Glomerular visceral epithelial cell (primary cell): ENCODE results near the gene RAPGEF4.

Experiments used
- DNase-seq: peaks from one replicate; pipeline ENCODE4 v3.0.0-alpha.2; 2016; ENCODE audit errors: extremely low spot score

RAPGEF4 gene

DNA sequence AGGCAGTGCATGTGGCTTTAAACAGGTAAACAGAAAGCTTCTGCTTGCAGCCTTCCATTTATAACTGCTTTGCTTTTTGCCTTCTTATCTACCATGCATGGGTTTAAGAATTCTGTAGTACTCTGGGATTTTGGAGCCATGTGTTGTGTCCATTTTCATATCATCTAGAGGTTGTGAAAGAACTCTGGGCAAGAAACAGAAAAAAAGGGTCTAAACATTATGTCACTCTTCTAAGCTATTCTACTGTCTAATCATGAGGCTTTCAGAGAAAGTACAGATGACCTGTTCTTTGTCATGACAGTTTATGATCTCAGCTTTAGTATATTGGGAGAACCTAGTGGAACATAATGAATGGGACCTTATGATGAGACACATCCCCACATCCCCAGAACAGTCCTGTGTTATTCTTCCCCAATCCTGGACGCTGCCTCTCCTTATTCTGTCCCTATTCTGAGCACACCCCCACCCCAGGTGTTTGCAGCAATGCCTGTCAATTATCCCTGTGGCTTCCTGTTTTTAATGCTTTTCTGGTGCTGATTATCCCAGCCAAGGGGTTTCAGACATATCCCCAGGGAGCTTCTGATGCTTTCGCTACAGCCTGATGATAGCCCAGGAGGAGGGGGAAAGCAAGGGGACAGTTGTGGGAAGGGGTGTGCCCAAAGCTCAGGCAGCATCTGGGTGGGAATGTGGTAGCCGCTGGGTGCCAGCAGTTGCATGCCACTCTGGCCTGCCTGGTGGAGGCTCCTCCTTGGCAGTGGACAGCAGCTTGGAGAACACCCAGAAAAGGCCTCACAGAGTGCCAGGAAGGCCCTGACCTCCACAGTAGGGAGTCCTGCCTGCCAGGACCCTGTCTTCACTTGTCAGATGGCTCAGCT, 170.5 kb downstream of the RAPGEF4 start:
- no peak for DNase-seq

DNA sequence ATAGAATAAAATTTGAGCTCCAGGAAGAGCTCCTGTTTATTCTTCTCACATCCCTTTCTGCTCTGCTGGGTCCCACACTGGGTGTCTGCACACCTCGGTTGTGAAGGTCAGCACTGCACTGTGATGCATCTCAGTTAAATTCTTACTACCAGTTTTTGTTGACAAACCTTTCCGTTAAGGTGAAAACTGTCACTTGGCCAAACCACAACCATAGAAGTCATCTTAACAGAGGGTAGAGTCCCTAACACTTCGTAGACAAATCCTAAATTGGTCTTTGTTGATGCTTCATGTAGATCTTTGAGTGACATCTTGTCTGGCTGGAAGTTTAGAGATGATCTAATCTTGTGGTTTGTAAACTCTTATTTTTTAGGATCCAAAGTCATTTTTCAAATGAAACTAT, 172.6 kb downstream of the RAPGEF4 start:
- DNase-seq: no peak

DNA sequence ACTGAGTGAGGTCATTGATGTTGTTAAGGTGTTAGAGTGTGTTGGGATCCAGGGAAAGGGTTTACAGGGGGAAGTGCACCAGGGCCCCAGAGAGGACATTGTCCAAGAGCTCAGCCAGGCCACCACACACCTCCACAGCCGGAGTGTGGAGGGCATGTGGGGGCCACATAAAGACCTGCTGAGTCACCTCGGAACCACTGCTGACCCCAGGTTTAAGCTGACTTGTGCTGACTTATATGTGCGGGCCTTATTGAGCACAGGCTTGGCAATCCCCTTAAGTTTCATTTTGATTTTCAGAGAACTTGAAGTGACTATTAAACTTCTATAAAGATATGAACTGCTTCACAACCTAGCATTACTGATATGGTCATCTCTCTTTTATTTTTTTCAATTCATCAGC, 173.8 kb downstream of the RAPGEF4 start:
- DNase-seq: no peak

DNA sequence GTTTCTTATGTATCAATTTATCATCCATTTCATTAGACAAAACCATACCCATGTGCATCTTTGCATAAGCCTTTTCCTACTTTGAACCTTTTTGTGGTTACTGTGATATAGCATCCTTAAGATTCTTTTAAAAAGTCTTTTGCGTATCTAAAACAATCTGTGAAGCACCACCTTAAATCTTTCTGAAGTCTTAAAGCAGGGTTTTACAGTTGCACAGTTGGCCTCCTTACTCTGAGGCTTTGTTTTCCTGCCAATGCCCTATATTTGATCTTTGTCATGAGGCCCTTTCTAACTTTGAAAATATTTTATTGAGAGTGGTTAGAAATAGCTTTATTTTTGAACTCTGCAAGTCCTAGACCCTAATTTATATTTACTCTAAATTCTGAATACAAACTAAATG, 176.6 kb downstream of the RAPGEF4 start:
- no peak for DNase-seq

DNA sequence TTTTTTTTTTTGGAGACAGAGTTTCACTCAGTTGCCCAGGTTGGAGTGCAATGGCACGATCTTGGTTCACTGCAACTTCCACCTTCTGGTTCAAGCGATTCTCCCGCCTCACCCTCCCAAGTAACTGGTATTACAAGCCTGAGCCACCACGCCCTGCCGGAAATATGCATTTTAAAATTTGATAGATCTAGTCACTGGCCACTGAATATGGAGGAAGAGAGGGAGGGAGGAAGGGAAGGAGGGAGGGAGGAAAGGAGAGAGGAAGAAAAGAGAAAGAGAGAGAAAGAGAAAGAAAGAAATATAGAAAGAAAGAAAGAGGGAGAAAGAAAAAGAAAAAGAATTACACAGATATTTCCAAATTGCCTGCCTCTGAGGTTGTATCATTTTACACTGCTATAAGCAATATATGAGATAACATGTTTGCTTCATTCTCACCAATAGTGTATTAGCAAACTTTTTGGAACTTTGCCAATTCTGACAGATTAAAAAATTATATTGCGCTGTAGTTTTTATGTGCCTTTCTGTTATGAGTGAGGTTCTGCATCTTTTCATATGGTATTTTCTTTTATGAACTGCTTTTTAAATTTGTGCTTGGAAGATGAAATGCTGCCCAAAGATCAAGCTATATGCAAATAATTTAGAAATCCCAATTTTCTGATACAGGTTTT, 178.8 kb downstream of the RAPGEF4 start:
- DNase-seq: no peak

DNA sequence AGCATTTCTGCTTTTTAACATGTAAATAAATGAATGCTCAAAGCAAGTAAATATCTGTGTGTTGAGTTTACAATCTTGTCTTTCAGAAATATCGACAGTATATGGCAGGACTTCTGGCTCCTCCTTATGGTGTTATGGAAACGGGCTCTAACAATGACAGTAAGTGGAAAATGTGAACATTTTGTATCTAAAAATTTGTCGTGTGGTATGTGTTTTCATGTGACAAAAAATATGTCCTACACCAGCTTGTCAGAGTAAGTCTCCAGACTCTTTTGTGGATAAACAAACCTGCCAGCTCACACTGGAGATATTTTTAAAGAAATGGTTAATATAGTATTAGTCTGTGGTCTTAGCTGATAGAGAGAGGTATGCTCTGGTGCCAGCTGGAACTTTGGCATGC, 182.1 kb downstream of the RAPGEF4 start:
- no peak for DNase-seq

DNA sequence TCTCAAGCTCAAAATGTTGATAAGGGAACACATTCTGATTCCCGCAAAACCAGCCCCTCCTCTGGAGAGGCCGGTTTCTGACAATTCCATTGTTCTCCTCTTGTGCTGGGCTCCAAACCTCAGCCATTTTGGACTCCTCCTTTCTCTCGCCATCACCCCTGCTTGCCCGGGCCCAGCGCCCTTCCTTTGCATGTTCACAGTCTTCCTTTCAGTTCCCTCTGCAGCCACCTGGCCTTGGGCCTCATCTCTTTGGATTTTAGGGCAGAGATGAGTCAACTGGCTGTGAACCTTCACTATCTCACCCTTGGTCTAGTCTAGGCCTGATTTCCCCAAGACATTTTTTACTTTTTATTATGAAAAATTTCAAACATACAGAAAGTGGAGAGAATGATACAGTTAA, 184.1 kb downstream of the RAPGEF4 start:
- no peak for DNase-seq

DNA sequence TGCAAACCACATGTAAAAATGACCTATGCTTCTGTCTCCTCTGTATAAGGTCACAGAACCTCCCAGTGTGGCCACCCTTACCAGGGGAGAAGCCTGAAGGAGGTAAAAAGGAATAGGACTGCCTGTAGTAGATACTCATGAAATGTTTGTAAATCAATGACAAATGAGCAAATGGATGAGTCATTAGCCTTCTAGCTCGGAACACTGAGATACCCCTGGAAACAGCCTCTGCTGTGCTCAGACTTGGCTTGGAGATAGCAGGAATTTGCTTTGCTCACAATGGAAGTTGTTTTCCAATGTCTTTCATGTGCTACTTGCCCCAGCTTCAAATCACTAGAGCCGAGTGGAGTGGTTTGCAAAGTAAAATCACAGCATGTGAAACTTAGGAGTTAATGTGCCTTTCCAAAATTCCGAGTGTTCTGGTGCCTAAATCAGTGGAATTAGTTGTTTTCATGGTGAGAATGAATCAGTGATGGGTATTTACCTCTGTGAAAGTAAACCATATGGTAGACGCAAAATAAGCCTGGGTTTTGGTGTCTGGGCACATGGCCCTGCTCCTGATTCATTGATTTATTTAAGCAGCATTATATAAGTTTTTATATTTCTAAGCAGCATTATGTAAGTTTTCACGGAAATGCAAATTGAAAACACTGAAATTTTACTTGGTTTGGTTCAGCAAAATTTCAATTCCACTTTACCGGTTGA, 186.0 kb downstream of the RAPGEF4 start:
- DNase-seq: peak; percentile 30

DNA sequence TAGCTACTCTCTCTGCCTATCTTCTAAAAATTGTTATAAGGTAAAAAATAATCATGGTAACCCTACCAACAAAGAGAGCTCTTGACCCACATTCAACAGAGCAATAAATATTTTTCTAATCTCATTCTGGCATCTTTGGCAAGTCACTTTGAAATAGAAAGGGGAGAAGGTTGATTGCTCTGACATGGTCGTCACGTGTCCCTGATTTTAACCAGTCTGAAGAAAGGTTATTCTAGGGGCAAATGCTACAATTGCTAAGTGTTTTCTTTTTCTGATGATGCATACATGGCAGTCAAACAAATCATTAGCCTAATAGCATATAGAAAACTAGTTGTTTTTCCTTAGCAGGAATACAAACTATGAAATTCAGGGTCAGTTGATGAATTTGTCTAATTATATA, 186.7 kb downstream of the RAPGEF4 start:
- no peak for DNase-seq

DNA sequence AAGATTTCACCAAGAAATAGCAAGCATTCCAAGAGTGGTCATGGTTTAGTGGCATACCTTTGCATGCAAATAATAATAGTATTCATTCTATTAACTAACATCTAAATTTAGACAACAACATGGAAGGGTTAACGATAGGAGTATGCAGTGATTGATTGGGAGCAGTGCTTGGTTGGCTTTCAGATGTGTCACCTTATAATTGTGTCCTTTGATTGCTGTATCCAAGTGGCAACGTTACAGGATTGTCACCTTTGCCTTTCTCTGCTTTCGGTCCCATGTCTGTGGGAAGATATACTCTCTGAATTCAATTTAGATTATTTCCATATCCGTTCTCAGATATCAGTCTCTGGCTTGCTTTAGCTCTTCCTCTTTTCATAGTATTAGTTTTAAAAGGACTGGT, 187.2 kb downstream of the RAPGEF4 start:
- no peak for DNase-seq

DNA sequence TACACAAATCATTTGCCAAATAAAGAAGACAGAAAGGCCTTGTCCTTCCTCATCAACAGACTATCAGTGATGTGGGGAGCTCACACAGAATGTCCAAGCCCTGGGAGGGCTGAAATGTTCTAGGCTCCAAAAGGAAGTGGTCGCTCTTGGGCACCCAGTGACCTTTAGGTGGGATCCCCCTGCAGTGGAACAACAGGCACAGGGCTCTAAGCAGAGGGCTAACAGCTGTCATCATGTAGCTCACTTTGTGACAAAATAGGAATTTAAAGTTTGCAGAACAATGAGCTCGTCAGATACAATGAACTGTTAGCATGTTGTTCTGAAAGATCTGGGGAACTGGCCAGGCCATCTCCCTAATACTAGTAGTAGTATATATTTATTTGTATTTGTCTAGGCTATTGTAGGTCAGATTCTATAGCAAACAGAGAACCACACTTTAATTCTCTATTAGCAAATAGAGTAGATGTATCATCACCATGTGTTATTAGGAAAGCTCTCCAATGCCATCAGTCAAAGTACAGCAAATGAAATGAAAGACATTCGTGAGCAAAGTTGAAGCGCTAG, 188.5 kb downstream of the RAPGEF4 start:
- DNase-seq: no peak

DNA sequence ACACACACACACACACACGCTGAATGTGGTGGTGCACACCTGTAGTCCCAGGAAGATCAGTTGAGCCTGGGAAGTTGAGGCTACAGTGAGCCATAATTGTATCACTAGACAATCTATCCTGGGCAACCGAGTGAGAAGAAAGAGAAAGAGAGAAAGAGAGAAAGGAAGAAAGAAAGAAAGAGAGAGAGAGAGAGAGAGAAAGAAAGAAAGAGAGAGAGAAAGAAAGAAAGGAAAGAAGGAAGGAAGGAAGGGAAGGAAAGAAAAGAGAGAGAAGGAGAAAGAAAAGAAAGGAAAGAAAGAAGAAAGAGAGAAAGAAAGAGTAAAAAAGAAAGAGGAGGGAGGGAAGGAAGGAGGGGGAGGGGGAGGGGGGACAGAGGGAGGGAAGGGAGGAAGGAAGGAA, 190.0 kb downstream of the RAPGEF4 start:
- no peak for DNase-seq

DNA sequence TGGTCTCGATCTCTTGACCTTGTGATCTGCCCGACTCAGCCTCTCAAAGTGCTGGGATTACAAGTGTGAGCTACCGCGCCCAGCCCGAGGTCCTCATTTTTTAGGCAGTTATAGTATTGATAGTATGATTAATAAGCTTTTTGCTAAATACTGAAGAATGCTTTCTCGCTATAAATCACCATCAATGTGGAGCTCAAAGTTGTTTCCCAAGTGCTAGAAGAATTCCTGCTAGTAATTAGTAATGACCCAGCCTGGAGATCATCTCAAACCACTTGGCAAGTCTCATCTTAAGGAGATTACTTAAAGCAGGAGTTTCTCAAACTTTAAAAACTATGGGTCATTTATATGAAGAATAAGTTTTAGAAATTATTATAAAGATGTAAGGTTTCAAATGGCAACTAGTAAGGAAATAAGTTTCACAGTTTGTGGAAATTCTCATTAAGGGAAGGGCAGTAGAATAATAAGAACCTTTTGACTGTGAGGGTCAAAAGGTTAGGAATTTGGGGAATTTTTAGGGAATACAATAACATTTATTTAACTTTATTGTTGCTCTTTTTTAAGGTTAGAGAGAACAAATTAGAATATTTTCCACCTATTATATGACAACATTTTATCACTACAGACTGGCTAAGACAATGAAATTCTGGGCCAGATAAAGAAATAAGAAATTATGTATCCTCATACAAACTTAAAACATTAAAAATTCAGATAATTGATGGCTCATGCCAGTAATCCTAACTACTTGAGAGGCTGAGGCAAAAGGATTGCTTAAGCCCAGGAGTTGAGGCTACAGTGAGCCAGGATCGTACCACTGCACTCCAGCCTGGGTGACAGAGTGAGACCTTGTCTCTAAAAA, 191.4 kb downstream of the RAPGEF4 start:
- no peak for DNase-seq

DNA sequence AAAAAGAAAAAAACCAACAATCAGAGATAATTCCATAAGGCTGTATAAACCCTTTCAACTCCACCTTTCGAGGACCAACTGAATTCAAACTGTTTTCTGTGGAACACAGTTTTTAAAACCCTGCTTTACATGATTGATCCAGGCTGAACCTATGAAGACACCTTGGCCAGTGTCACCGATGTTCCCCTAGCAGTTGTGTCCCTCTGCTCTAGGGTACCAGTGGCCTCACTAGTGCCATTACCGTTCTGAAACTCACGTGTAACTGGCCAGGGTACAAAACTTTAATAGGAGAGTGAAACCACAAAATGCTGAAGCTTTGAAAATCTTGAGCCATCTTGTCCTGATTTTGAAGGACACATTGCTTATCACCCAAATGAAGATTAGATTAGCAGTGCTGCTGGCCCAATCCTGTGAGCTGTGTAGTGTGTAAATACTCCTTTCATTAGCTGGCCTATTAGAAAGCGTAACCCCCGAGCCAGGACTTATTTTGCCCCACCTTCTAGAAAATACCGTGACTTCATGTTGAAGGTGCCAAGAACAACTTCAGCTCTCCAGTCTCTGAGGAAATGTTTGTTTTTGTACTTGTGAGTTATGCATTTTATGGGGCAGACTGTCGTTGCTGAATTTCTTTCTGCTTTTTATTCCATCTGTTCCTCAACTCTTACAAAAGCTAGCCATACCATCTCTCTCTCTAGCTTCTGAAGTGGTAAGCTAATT, 192.2 kb downstream of the RAPGEF4 start:
- DNase-seq: no peak

DNA sequence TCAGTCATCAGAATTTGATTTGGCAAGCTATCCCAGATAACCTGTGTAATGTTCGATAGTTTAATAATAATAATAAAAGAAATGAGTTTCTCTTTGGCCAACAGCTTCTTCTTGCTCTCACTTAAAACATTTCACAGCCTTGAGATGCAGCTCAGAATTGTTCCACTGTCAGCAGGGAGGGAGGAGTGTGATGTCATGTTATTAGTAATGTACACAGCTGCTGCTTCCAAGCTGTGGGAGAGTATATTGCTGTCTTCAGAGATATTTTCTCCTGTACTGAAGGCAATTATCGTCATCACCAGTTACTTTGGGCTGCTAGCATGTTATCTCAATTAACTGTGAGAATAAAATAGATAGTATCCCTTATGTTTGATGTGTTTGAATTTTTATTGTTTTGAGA, 193.1 kb downstream of the RAPGEF4 start:
- no peak for DNase-seq

DNA sequence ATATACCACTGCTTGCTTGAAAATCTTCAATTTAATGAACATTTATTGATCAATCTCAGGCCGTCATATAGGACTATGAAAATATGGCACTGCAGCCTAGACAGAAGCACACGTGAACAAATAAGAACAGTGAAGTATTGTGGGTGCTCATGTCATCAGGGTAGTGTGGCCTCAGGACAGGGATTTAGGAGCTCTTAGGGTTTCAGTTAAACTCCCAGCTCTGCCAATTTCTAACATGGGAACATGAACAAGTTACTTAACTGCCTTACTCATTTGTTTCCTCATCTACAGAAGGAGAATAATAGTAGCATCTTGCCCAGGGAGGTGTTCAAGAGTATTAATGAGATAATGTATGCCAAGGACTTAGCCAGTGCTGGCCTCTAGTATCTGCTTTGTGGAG, 194.0 kb downstream of the RAPGEF4 start:
- no peak for DNase-seq

DNA sequence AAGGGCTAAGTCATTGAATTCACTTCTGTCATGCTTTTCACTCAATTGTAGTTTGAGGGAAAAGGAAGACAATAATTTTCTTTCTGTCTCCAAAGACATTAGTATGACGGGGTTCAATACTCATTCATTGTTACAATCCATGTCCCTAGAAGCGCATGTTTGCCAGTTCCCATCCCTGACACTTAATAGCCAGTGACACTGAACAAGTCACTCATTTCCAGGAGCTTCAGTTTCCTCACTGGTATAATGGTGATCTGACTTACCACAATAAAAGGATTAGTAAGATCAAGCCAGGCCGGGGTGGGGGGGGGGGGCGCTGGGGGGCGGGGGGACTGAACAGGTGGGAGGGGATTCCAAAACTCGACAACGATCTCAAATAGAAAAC, 195.2 kb downstream of the RAPGEF4 start:
- no peak for DNase-seq

DNA sequence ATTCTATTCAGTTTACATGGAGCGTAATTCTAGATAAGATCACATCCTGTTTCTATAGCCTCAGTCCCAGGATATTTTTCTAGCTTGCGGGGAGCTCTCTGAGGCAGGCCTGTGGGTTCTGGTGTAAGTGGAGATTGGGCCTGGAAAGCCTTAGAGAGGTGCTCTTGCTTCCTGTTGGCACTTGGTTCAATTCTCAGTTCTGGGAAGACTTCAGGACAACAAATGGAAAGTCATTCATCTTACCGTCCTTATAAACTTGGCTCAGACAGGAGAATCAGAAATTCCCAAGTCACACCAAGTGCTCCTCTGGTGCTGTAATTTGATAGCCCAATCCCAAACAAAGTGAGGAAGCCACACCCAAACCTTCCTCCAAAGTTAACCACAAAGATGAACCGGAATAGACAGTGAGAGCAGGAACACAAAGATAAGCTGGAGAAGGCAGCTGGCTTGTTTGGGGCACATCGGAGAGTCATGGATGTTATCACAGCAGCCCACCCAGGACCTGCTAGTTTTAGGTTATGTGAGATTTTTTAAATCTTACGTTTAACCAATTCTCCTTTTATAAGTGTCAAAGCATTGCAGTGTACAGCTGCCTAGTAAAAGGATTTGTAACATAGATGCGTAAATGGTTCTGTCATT, 195.7 kb downstream of the RAPGEF4 start:
- DNase-seq: no peak

DNA sequence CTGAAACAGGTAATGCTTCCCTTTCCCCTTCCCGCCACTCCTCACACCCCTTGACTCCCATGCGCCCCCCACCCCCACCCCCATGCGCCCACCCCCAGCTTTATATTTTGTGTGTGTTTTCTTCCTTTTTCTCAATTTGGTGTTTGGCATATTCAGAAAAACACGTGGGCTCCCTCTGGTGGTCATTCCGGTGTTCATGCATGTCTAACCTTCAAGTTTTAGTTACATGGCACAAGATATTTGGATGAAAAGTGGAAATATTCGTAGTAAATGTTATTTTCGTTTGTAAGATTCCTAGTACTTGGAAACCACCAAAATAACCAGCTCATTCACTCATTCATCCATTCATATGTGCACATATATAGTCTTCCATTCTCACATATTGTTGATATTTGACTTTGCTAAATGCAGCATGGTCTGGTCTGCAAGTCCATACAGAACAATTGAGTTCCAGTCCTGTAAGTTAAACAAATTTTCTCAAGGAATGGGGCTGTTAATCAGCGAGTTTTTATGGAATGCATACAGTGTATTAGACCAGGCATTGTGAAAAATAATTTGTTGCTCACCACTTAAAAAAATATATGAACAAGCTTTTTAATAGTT, 196.4 kb downstream of the RAPGEF4 start:
- peak; percentile 68 for DNase-seq
